GM19238 (cell line): ENCODE results near the gene PRRT4.

ENCODE experiments used
- DNase-seq: peaks from one replicate; pipeline ENCODE4 v3.0.0; 2011; ENCODE audit warnings: low spot score; ENCODE audit not compliant: insufficient read length

Gene PRRT4

GRCh38 chr7:128395748-128396147 lies 34.3 kb upstream of the PRRT4 start:
- no peak for DNase-seq

- DNase-seq = no peak
Measured at GRCh38 chr7:128394904-128395496, 33.5 kb upstream of the PRRT4 start.

DNA sequence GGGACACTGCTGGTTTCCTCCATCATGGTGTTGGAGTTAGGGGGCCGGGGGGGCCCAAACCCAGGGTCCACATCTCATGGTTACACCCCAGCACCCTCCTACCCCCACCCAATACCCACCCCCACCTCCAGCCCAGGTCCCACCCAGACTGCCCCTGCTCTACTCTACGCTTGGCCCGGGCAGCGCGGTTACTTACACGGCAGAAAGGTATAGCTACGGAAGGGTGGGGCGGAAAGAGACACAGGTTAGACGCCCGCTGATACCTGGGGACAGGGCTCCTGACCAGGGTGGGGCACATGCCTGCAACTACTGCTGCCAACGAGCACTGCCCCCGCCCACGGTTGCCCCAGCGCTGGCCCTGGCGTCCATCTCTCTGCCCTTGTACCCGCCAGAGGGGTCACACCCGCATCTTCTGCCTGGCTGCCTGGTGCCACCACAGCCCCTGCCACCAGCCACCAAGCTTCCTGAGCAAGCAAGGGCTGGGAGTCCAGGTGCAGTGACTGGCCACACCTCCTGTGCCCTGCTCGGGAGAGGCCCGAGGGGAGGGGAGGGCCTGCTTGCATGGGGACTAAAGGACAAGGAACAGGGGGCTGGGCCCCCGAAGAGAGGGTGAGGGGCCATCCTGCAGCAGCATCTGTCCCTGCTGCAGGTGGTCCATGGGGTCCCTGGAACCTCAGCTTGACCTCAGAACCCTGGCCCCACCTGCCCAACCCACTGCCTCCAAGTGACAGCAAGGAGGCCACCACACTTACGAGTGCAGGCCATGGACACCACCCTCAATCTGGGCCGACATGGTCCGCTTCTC lies 32.2 kb upstream of the PRRT4 start:
- no peak for DNase-seq

- no peak for DNase-seq
Measured at GRCh38 chr7:128392446-128393327, 31.2 kb upstream of the PRRT4 start.

DNA sequence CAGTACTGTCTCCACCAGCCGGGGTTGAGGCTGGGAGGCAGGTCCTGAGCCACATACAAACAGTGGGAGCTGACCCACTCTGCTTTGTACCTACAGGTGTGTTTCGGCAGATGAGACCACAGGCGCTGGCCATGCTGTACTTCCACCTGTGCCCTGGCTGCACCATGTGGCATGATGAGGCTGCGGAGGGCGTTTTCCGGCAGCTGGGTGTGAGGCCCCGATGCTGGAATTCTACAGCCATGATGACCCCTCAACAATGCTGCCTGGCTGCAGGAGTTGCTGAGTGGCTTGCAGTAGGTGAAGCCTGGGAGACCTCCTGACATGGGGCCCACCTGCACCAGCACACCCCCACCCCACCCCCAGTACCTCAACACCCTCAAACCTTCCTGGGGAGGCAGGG lies 30.3 kb upstream of the PRRT4 start:
- DNase-seq = no peak

- no peak for DNase-seq
Measured at GRCh38 chr7:128390871-128391565, 29.5 kb upstream of the PRRT4 start.

GRCh38 chr7:128389618-128390329 lies 28.3 kb upstream of the PRRT4 start:
- no peak for DNase-seq

- no peak for DNase-seq
Measured at GRCh38 chr7:128389085-128389617, 27.7 kb upstream of the PRRT4 start.

DNA sequence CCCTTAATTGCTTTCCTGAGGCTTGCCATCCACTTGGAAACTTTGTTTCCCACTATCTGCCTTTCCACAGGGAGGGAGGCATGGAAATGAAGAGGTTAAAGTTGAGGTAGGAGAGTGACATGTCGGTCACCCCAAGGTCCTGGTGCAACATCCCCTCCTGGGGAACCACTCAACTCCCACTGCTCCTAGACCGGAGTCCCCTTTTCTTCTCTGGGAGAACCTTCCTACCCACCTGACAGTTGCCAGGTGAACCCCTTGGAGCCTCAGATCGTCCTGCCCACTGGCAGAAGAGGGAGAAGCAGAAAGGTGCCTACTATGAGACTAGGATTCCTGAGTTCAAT lies 26.6 kb upstream of the PRRT4 start:
- no peak for DNase-seq

DNA sequence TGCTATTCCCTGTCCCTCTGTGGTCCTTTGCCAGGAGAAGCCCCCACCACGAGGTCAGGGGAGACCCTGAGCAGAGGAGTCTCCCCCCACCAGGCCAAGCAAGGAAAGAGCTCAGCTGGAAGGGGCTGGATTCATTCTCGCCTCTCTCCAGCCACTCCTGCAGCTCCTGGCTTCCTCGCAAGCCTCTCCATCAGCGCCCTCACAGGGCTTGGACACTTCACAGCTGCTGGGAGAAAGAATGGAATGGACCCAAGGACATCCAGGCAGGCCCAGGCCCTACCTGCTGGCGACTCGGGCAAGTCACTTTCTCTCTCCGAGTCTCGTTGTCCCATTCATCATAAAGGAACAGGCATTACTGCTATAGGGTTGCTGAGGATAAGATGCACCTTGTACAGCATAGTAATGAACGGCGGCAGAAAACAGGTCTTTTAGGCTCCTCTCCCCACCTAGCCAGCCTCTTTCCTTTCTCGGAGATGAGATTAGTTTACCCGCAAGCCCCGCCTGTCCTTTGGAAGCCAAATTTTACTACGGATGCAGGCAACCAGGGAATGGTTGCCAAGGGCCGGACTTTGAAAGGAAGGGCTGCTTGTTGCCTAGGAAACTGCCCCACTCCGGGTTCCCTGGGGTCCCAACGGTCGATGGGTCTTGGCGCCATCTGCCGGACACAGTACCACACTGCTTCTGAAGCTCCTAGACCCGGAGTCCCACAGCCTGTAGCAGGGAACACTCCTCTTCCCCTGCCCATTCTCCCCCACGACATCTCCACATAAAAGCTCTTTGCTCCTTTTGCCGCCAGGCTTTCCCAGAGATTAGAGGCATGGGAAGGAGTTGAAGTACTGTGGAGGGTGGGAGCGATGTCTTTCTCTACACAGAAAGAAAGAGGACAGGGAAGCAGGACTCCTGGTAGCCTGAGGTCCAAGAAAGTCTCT lies 26.0 kb upstream of the PRRT4 start:
- DNase-seq = peak; percentile 88

DNA sequence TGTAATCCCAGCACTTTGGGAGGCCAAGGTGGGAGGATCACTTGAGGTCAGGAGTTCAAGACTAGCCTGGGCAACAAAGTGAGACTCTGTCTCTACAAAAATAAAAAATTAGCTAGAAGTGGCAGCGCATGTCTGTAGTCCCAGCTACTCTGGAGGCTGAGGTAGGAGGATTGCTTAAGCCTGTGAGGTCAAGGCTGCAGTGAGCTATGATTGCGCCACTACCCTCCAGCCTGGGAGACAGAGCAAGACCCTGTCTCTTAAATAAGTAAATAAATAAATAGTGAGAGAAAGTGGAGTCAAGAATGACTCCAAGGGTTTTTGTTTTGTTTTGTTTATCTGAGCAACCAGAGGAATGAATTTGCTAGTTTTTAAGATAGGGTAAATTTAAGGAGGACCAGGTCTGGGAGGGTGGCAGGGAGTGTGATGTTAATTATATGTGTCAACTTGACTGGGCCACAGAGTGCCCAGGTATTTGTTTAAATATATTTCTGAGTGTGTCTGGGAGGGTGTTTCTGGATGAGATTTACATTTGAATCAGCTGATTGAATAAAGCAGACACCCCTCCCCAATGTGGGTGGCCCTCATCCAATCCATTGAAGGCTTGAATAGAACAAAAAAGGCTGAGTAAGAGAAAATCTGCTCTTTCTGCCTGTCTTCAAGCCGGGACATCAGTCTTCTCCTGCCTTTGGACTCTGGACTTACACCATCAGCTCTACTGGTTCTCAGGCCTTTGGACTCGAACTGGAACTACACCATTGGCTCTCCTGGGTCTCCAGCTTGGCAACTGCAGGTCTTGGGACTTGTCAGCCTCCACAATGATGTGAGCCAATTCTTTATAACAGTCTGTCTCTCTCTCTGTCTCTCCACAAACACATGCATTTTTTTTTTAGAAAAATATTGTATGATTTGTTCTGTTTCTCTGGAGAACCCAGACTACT lies 24.8 kb upstream of the PRRT4 start:
- no peak for DNase-seq

DNA sequence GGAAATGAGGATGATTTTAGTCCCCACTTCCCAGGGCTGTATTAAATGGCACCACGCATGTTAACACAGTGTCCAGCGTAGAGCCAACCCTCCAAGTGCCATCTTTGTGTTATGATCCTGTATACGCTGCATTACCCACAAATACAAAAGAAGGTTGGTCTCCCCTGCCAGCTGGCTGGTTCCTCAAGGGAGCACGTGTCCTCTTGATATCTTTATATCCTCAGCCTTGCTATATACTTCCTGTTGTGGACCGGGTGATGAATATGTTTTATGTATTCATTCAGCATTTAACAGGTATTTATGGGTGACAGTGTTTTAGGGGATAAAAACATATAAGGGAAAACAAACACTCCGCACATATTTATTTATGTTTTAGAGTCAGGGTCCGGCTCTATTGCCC lies 23.2 kb upstream of the PRRT4 start:
- DNase-seq = no peak

- no peak for DNase-seq
Measured at GRCh38 chr7:128383776-128384175, 22.3 kb upstream of the PRRT4 start.

- no peak for DNase-seq
Measured at GRCh38 chr7:128381161-128381821, 19.8 kb upstream of the PRRT4 start.

DNA sequence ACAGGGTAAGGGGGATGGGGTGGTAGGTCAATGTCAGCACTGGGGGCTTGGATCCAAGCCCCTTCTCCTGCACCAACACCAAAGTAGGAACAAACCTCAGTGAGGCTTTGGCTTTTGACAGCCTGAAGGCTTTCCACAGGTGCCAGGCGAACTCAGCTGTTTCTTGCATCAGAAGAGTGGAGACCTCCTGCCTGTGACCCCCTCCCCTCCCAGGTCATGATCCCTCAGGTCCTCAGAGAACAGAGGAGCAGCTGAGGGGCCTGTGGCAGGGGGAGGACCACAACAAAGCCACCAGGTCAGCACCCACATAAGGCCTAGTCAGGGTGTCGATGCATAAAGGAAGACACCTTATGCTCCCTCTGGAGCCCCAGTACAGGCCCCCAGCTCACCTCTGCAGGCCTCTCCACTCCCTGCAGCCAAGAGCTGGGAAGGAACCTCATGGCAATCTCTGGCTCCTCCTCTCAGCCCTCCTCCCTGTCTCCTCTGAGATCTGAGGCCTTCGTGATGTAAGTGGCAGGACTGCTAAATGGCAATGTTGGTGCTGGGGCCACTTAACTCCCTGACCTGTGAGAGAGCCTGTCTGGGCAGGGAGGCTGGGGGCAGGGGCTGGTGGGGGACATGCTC lies 19.1 kb upstream of the PRRT4 start:
- no peak for DNase-seq

DNA sequence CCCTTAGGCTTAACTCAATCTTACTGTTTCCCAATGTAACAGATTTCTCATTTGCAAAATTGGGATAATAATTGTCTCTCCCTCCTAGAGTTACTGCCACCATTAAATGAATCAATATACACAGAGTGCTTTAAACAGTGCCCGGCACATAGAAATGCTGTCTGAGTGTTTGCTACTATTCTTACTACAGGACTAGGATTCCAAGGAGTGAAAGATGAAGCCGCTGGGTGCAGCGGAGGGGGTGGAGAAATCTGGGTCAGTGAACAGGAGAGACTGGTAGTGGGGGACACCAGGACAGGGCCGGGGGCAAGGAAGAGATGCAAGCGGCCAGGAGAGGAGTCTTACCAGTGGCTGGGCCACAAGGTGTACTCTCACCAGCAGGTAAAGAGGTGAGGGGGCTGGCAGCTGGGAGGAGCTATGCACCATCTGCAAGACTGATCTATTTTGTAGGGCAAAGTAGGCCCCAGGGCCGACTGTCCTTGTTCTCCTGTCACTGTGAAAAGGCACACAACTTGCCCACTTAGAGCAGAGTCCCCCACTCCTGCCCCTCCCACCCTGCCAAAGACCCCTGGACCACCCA lies 18.5 kb upstream of the PRRT4 start:
- no peak for DNase-seq

DNA sequence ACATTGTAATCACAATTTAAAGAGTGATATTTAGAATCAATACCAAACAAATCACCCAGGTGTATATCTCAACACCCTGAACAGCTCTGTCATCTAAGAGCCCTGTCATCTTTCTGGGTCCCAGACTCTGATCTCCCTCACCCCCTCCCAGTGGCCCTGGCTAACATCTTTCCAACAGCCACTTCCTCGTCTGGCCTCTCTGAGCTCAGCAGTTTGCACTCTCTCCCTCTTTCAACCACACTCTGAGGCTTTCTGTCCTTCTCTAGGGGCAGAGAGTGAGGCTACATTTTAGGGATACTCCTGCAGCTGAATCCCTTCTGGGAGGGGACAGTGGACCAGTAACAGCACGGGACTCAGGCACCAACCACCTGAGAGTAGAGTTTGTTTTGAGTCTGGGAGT lies 17.1 kb upstream of the PRRT4 start:
- no peak for DNase-seq
